NOMO-1 treated with DMSO at 0.1 percent for 48 hours (cell line): ENCODE data around the gene MPST.

Source experiments
- DNase-seq: peaks from one replicate; lab custom pipeline; 2025; ENCODE audit not compliant: unreplicated experiment; lab: John Stamatoyannopoulos, UW

The MPST gene

DNA sequence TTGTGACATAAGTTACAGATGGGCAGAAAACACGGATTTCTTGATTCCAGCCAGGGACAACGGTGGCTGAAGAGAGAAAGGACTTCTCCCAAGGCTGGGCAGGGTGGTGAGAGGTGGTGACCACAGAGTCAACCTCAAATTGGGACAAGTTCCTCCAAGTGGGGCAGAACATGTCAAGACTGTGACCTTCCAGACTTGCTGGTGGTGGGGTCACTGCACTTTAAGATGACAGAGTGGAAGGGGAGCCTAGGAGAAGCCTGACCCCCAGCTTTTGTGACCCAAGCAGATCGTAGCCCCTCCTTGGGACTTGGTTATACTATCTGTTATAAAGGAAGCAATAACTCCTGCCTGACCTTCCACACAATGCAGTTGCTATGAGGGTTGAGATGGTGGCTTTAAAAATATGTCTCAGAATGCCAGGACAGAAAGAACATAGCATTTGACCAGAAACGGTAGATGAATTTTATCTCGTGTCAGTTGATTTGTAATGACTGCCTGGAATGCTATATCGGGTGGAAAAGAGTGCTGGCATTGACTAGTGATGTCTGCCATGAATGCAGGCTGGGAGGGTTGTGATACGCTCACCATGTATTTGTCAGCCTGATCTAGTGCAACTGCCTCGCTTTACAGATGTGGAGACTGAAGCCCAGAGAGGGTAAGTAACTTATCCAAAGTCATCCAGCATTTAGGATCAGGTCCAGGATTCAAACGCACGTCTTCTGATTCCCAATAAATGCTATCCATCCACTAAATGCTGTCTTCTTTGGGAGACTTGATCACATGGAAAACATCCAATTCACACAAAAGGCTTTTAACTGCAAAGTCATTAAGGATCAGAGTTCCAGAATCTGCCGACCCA lies 18.6 kb upstream of the MPST start:
- DNase-seq = no peak

DNA sequence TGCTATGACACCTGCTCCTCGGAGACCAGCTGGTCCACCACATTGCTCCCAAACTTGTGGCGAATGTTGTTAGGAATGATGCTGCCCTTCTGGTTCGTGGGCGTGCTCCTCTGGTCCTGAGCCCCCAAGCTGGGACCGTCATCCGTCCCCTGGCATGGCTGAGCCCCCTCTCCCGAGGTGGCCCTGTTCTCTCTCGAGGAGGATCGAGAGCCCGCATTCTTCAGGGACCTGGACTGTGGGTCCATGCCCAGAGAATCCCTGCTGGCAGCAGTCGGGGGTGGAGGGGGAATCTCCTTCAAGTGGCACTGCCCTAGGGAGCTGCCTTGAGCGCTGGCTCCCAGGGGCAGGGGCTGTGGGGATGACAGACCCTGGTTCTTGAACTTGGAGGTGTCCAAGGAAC lies 17.7 kb upstream of the MPST start:
- DNase-seq = no peak

DNA sequence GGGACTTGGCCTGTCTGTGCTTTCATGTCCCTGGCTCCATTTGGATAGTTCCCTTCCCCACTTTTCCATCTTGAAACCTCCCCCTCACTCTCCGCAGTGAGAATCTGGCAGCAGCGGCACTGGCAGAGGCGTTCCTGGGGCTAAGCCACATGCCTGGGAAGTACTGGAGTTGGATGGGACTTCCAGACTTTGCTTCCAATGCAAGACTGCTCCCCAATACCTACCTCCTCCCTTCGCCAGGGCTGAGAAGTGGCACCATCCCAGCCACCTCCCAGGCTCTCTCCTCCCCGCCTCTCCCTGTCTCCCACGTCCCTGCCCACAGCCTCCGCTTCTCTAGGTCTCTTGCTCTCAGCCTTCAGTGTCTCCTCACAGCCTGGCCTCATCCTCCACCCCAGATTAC lies 16.9 kb upstream of the MPST start:
- DNase-seq = no peak

DNA sequence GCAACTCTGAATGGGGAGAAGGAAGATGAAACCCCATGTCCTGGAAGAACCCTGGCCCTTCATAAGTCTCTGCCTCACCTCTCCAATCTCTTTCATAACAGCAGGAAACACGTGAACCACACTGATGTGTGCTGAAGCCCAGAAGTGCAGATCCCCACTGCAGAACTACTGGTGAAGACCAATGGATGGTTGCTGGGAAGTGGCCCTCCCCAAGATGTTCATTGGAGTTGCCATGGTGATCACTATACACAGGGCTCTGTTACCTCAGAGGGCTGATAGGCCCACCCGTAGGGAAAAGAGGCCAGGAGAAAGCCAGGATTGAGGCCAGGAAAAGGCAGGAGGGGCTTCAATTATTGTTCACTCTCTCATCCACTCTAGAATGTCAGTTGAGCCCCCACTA lies 11.9 kb upstream of the MPST start:
- no peak for DNase-seq

DNA sequence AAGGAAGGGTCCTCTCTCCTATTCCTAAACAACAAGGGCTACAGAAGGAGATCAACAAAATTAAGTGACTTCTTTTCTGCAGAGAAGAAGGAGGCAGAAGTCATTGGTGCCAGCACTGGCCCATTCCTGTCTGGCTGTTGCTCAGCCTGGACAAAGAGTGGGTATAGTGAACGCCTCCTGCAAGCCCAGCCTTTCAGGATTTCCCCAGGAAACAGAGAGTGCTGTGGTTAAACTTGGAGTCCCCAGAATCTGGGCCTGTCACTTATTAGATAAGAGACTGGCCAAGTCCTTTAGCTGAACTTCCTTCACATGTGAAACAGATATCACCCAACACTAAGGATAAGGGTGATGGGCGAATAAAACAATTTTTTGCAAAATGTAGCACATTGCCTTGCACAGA lies 11.2 kb upstream of the MPST start:
- DNase-seq = no peak

DNA sequence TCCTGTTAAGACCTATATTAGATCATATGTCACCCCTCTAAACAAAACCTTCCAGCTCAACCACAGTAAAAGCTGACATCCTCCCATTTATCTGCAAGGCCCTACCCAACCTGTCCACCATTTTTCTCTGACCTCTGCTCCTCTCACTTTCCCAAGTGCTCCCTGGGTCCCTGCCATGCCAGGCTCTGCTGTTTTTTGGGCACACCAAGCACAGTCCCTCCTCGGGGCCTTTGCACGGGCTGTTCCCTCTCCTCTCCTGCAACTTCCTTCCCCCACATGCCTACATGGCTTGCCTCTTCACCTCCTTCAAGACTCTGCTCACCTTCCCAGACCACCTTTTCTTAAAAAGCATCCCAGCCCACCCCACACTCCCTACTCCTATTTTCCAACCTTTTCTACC lies 10.1 kb upstream of the MPST start:
- DNase-seq = no peak

DNA sequence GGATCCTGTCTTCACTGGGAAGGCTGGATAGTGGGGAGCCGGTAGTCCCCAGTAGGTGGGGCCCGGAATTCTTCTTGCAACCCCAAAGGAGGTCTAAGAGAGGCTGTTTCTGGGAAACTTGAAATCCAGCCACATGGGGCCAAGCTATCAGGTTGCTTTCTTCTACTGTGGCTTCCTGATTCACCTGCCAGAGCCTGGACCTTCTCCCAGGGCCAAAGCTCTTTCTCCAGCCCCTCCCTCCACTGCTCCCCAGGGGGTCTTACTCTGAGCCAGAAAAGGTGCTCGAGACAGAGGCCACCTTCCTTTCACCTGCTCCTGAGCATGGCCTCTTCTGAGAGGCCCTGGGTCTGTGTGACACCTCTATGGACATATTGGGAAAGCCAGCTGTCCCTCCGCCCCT lies 9.4 kb upstream of the MPST start:
- DNase-seq = no peak

DNA sequence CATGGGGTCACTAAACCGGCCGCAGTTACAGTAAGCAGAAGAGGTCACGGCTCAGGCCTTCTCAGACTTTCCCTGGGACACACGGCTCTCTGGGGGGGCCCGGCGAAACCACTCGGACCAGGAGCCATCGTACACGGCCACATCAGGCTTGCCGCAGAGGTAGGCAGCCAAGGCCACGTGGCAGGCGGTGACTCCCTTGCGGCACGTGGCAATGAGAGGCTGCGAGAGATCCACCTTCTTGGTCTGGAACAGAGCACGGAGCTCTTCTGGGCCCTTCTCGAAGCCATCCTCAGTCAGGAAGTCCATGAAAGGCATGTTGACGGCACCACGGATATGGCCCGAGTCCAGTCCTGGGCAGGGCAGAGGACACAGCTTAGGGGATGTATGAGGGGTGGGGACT lies 8.6 kb upstream of the MPST start:
- DNase-seq = no peak

DNA sequence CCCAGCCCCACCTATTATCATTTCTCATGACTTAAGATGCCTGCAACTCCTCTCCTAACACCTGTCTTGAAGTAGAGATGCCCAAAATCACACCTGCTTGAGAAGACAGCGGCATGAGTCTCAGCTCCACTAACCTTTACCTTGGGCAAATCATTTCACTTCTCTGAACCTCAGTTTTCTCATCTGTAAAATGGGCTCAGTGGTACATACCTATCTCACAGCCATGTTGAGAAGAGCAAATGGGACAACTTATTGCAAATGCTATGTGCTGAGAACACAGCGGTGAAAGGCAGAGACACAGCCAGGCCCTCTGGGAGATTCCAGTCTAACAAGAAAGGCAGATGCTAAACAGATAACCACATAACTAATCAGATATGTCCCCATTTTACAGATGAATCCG lies 8.1 kb upstream of the MPST start:
- no peak for DNase-seq

DNA sequence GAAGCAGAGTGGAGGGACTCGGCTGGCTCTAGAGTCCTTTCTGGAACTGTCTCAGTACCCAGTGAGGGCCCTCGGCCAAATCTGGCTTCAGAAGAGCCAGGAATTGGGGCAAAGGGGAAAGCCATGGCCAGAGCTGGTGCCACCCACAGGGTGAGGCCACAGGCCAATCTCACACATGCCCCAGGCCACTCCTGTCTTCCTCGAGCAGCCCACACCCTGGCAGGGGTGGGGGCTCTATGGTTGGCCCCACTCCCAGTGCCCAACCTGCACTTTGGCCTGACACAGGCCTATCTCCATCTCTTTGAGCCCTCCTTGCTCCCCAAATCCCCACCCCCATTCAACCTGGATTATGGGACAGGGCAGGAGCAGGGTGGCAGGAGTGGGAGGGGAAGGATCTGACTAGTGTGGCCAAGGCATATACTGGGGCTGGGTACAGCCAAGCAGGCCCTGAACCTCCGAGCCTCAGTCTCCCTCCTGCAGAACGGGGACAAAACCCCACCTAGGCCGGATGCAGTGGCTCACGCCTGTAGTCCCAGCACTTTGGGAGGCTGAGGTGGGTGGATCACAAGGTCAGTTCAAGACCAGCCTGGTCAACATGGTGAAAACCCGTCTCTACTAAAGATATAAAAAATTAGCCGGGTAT lies 7.2 kb upstream of the MPST start:
- DNase-seq = no peak

DNA sequence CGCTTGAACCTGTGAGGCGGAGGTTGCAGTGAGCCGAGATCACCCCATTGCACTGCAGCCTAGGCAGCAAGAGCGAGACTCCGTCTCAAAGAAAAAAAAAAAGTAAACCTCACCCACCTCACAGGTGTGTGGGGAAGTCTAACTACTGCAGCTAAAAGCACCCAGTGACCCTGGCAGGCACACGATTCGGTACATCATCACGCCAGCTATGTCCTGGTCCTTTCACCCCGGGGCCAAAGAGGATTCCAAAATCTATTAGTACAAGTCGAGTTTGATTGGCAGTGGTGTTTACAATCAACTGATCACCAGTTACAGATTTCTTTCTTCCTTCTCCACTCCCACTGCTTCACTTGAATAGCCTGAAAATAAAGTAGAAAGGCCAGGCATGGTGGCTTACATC lies 6.6 kb upstream of the MPST start:
- no peak for DNase-seq

DNA sequence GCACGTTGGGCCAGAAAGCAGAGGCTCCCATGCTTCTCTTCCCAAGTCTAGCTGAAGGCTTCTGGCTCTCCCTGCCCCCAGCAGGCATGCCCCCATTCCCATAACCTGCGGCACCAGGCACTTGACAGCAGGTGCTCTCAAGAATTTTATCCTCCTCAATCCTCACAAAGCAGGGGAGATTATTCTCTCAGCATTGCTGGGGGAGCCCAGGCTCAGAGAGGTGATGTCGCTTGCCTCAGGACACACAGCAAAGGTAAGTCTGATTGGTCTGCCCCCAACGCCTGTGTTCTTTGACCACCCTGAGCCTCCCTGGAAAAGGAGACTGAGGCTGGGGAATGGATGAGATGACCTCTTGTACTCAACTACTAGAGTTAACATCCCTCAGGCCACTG lies 5.1 kb upstream of the MPST start:
- no peak for DNase-seq

DNA sequence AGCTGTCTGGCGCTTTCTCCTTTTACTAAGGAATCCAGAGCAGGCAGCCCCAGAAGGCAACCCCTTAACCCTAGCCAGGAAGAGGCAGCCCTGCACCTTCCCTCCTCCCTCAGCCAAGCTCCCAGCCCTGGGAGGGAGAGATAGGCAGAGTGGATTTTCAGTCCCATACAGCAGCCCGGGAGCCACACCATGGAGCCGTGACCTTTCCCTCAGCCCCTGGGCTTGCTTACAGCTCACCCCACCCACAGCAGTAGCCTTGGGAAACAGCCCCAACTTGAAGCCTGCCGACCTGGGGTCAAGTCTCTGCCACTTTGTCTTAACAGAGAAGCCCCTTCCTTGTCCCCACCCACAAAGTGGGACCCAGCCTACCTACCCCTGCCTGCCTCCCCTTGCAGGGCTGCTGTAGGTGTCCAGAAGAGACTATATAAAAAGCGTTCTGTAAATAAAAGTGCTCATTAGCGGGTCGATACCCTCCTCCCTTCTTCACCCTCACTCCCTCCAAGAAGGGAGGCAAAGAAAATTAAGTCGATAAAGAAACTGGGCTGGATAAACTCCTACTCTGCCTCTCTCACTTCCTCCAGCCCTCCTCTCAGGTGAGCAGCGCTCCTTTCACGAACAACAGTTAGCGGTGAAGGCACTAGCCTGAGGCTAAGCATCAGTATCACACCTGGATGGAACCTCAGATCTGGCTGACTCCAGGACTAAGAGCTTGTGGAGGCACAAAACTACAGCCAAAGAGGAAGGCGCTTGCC lies 4.5 kb upstream of the MPST start:
- no peak for DNase-seq

DNA sequence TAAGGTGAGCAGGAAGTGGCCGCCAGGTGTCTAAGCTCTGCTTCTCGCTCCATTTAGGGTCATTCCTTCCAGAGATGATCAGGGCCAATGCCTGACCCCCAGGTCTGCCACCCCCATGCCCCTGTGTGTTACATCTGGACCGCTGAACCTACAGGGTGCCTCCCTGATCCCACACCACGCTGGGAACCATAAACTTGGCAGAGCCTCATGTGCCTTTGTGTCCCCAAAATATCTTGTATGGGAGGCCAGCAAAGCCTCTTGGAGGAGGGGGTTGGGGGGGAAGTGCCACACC lies 4.0 kb upstream of the MPST start:
- DNase-seq = no peak

DNA sequence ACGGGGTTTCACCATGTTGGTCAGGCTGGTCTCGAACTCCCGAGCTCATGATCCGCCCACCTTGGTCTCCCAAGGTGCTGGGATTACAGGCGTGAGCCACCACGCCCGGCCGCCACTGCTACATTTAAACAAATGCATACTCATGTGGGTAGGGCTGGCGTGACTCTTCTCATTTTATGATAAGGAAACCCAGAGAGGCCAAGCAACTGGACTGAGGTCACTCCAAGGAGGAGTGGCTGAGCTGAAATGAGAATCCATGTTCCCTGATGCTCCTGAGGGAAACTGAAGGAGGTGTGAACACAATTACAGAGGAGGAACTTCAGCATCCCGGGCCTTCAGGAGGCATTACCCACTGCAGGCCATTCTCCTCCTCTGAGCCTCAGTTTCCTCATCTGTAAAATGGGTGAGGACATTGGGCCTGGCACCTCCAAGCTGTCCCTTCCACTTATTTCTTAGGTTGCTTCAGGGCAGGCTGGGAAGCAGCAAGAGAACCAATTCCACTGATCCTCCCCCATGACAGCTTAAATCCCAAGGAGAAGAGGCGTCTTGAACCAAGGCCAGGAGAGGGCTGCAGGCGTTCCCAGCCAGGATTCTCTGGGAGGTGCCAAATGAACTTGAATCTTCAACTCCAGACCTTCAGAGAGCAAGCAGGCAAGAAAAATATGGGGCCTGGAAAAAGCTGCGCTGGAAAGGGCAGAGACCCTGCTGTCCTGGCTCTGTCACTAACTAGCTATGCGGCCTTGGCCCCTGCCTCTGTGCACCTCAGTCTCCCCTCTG lies 3.2 kb upstream of the MPST start:
- DNase-seq = no peak

DNA sequence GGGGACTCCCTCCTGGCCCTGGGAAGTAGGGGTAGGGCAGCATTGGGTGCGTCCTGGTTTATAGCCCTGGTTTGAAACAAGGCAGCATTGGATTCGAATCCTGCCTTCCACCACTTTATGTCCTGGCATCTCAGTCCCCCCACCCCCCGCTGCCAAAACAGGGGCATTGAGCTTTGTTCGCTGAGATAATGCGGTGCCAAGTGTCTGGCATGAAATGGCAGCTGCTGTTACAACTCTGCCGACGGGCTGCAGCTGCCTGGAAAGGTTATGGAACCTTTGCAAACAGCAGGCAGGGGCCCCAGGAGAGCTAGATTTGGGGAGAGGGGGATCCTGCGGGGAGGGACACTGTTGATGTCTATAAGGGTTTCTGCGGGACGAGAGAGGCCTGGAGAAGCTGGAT lies 2.2 kb upstream of the MPST start:
- DNase-seq = no peak

DNA sequence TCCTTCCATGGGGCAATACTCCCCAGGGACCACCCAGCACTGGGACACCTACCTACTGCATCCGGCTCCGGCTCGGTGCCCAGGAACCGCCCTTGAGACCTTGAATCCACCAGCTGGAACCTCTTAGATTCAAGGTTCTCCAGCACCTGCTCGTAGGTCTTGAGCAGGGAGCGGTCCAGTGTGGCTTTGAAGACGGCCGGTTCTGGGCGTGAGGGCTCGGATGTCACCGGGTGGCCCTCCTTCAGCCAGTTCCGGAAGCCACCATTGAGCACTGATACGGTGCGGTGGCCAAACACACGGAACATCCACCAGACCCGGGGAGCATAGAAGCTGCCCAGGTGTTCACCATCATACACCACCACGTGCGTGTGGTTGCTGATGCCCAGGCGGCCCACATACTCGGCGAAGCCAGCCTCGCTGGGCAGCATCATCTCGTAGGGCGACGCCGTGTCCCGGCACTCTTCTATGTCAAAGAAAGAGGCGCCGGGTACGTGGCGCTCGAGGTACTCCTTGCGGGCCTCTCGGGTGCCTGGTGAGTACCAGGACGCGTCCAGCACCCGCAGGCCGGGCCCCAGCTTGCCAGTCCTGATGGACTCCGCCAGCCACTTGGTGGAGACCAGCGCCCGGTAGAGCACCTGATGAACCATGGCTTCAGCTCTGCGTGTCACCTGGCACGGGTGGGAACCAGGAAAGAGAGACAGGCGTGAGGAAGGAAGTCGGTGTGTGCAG lies 1.3 kb upstream of the MPST start:
- no peak for DNase-seq

DNA sequence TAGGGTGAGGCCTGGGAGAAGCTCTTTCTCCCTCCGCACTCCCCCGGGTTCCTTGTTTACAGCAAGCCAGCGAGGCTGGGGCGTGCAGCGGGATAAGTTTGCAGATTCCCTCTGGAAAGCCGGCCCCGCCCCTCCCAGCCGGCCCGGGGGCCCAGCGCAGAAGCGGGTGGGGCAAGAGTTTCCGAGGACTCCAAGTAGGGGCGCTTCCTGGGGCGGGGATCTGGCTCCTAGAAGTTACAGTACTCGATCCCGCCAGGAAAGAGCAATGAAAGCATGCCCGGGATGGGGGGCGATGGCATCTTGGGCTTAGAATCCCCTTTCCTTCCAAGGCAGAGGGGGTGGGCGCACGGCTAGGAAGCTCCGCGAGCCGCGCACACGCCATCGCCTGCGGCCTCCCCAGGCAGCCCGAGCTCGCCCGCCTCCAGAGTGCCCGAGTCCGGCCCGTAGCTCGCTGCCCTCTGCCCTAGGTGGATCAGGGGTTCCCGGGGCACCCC lies 680 bp upstream of the MPST start:
- DNase-seq = no peak

DNA sequence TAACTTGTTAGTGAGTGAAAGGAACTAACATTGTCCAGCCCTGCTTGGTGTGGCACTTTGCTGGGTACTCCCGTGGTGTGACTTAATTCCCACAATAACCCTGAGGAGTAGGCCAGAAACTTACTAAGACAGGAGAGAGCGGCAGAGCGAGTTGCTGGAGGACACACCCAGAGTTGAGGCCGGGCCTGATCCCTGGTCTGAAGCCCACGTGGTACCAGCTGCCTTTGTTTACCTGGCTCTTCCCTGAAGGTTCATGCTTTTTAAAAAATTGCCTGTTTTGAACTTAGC lies 594 bp downstream of the MPST start:
- peak; percentile 44 for DNase-seq

DNA sequence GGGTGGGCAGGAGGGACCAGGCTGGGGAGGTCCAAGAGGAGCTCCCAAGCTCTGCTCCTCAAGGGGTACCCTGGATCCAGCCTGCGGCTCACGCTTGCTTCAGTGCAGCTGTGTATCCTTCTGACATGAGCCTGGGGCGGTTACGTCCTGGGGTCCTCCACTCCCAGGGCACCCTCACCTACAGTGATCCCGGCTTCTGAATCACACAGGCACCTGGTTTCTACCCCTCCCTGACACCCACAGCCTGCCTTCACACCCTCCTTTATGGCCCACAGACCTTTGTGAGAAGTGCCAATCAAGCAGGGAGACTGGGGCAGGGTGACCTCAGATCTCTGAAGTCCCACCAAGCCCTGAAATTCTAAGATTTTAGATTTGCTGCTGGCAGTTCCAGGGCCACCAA lies 1.5 kb downstream of the MPST start:
- no peak for DNase-seq
